K562 (cell line): ENCODE data around the gene SLC9A3. TPM values are rescaled to one million over a fixed set of nuclear protein-coding genes. Genes with fewer than 3 reads are reported as not detected.

Experiments used
- ATAC-seq: fragments of 200-7000 bp; cut with Tn5 transposase; 3 replicates; pipeline ENCODE4 v1.9.1; 2020; ENCODE audit warnings: moderate library complexity
- BruUV-seq: library from RNA; stranded (reverse); fragments of 400-500 nt; replicated peaks from 2 replicates; lab custom pipeline; 2021; lab: Mats Ljungman, UMichigan
- CTCF ChIA-PET: fragments of 300-600 bp; formaldehyde crosslinking; extraction: SDS; loops from one replicate; lab custom pipeline; 2021; ENCODE audit warnings: low intra/inter-chr PET ratio; lab: Yijun Ruan, JAX
- POLR2A ChIA-PET: fragments of 300-600, 350-650 bp; sonication (Branson Sonifier 250); formaldehyde crosslinking; extraction: SDS; loops from one replicate; lab custom pipeline; 2021; ENCODE audit warnings: antibody characterized with exemption, inconsistent platforms; lab: Yijun Ruan, JAX
- DNase-seq, 4 experiments: peaks; one replicate each; pipeline versions ENCODE4 v3.0.0 to v3.0.0-alpha.2; 2011 to 2018; ENCODE audit warnings: low spot score in 3 of 4, mixed read lengths in 3 of 4; ENCODE audit errors: extremely low read depth in 1 of 4
- FAIRE-seq: peaks from 2 replicates; lab custom pipeline; 2011; peaks lifted over from hg19 to GRCh38; lab: Jason Lieb, UNC
- H2AFZ ChIP-seq: 2 replicates; pipeline ENCODE4 v1.6.0; 2011; ENCODE audit warnings: low read depth, low read length, control low read depth, inconsistent platforms
- H3K27ac ChIP-seq: fragments of 200-600 bp; 3 replicates; pipeline ENCODE4 v1.8.0; 2011; ENCODE audit warnings: low read depth, mild to moderate bottlenecking, control low read depth, inconsistent platforms, low read length, moderate library complexity, mixed read lengths; ENCODE audit errors: extremely low read depth
- H3K27me3 ChIP-seq, 2 experiments: fragments of 300-600 bp in 1 of 2; 2 replicates in 1 of 2; 3 replicates in 1 of 2; pipeline versions ENCODE4 v1.6.0 to v1.8.0; 2011; ENCODE audit warnings: inconsistent platforms in 2 of 2, low read length in 2 of 2, mild to moderate bottlenecking in 1 of 2, mixed read lengths in 1 of 2, moderate library complexity in 1 of 2; ENCODE audit not compliant: control insufficient read depth in 2 of 2, insufficient read depth in 2 of 2
- H3K36me3 ChIP-seq: fragments of 300-600 bp; 3 replicates; pipeline ENCODE4 v1.8.0; 2011; ENCODE audit warnings: mild to moderate bottlenecking, low read length, inconsistent platforms; ENCODE audit not compliant: control insufficient read depth, insufficient read depth
- H3K4me1 ChIP-seq, 2 experiments: fragments of 200-600 bp in 1 of 2; replicated peaks in 1 of 2; 2 replicates in 1 of 2; 3 replicates in 1 of 2; pipeline versions ENCODE4 v1.5.1 to v1.8.0; 2011; ENCODE audit warnings: inconsistent platforms in 2 of 2, low read length in 2 of 2, mild to moderate bottlenecking in 1 of 2, mixed read lengths in 1 of 2, moderate library complexity in 1 of 2; ENCODE audit not compliant: control insufficient read depth in 2 of 2, insufficient read depth in 2 of 2
- H3K4me2 ChIP-seq: 2 replicates; pipeline ENCODE4 v1.6.1; 2011; ENCODE audit warnings: low read length, control low read depth, inconsistent platforms, mixed read lengths; ENCODE audit not compliant: insufficient read depth
- H3K4me3 ChIP-seq: fragments of 200-600 bp; sonication (generic), shearing (Covaris generic); 2 replicates; pipeline ENCODE4 v1.5.1; 2016; ENCODE audit warnings: control low read depth, inconsistent platforms
- H3K79me2 ChIP-seq: fragments of 200-600 bp; 3 replicates; pipeline ENCODE4 v1.8.0; 2011; ENCODE audit warnings: low read length, inconsistent platforms; ENCODE audit not compliant: control insufficient read depth, insufficient read depth
- H3K9ac ChIP-seq, 2 experiments: 2 replicates each; pipeline versions ENCODE4 v1.6.0 to v1.6.1; 2011; ENCODE audit warnings: low read depth in 2 of 2, low read length in 2 of 2, control low read depth in 1 of 2, inconsistent platforms in 1 of 2, mild to moderate bottlenecking in 1 of 2, mixed read lengths in 1 of 2; ENCODE audit not compliant: insufficient read depth in 1 of 2
- H3K9me1 ChIP-seq: one replicate; pipeline ENCODE4 v1.6.0; 2011; ENCODE audit warnings: inconsistent platforms, mild to moderate bottlenecking, low read length, moderate library complexity; ENCODE audit not compliant: control insufficient read depth, insufficient read depth
- H3K9me3 ChIP-seq: replicated peaks from 2 replicates; pipeline ENCODE4 v1.5.1; 2011; ENCODE audit warnings: low read depth, low read length, inconsistent platforms; ENCODE audit not compliant: control insufficient read depth, insufficient read depth
- H4K20me1 ChIP-seq: replicated peaks from 2 replicates; pipeline ENCODE4 v1.6.1; 2011; ENCODE audit warnings: low read length, inconsistent platforms, mixed read lengths; ENCODE audit not compliant: control insufficient read depth, insufficient read depth
- CHD4 ChIP-seq: fragments of 200-600 bp; sonication (generic); IDR thresholded peaks from 3 replicates; pipeline ENCODE4 v1.6.1; 2012; ENCODE audit warnings: low read depth, mild to moderate bottlenecking, mixed read lengths, low read length, inconsistent platforms; ENCODE audit not compliant: insufficient read depth, insufficient replicate concordance, poor library complexity, severe bottlenecking
- E2F5 ChIP-seq: sonication (generic); formaldehyde crosslinking; IDR thresholded peaks from 2 replicates; pipeline ENCODE4 v1.8.0; 2022; ENCODE audit warnings: mild to moderate bottlenecking, missing genetic modification reagents
- MCM2 ChIP-seq: fragments of 450-650 bp; IDR thresholded peaks from 2 replicates; pipeline ENCODE4 v1.6.1; 2017; ENCODE audit warnings: low read depth, mild to moderate bottlenecking
- MED1 ChIP-seq: sonication (generic); formaldehyde crosslinking; IDR thresholded peaks from 2 replicates; pipeline ENCODE4 v1.8.1; 2023; ENCODE audit warnings: missing genetic modification reagents, borderline replicate concordance
- NR2F6 ChIP-seq: fragments of 450-650 bp; formaldehyde crosslinking; IDR thresholded peaks from 2 replicates; pipeline ENCODE4 v1.4.0; 2020; ENCODE audit warnings: mild to moderate bottlenecking
- PATZ1 ChIP-seq: fragments of 250-450 bp; sonication (Bioruptor Pico); IDR thresholded peaks from 2 replicates; pipeline ENCODE4 v1.5.0; 2020; ENCODE audit warnings: mild to moderate bottlenecking, borderline replicate concordance
- PYGO2 ChIP-seq: fragments of 450-650 bp; IDR thresholded peaks from 2 replicates; pipeline ENCODE4 v1.6.1; 2016; ENCODE audit warnings: mild to moderate bottlenecking, missing genetic modification characterization, moderate library complexity, missing compliant biosample characterization
- RBM15 ChIP-seq: fragments of 200-400 bp; formaldehyde crosslinking; IDR thresholded peaks from 2 replicates; pipeline ENCODE4 v1.6.1; 2018; ENCODE audit warnings: mild to moderate bottlenecking, low read length, moderate library complexity; ENCODE audit not compliant: insufficient read depth
- SMC3 ChIP-seq: conservative IDR thresholded peaks from 2 replicates; pipeline ENCODE4 v1.6.1; 2011; ENCODE audit warnings: low read depth, low read length, improper control_type of control experiment; ENCODE audit not compliant: insufficient read depth
- TEAD4 ChIP-seq, 2 experiments: sonication (generic) in 1 of 2; formaldehyde crosslinking in 1 of 2; IDR thresholded peaks; 2 replicates each; pipeline versions ENCODE4 v1.6.1 to v1.8.0; 2012 to 2022; ENCODE audit warnings: borderline replicate concordance in 1 of 2, inconsistent platforms in 1 of 2, low read length in 1 of 2, mild to moderate bottlenecking in 1 of 2, missing genetic modification reagents in 1 of 2
- YBX1 ChIP-seq: fragments of 450-650 bp; IDR thresholded peaks from 2 replicates; pipeline ENCODE4 v1.7.1; 2016; ENCODE audit warnings: mild to moderate bottlenecking
- ZNF146 ChIP-seq: IDR thresholded peaks from one replicate; pipeline ENCODE4 v1.6.1; 2018; ENCODE audit warnings: missing compliant biosample characterization; ENCODE audit not compliant: unreplicated experiment
- ZNF778 ChIP-seq: fragments of 450-650 bp; formaldehyde crosslinking; IDR thresholded peaks from 2 replicates; pipeline ENCODE4 v1.4.0; 2020; ENCODE audit warnings: mild to moderate bottlenecking, moderate library complexity
- WGBS: fragments of 100-300 bp; shearing (Covaris generic); methylation state at CpG from one replicate; pipeline ENCODE4 v1.1.6; 2016; ENCODE audit warnings: low coverage, mixed read lengths; ENCODE audit not compliant: insufficient coverage; ENCODE audit errors: missing lambda C conversion rate; 5-methylcytosine and 5-hydroxymethylcytosine counted together
- in situ Hi-C: fragments of 300-500 bp; cut with MboI; formaldehyde crosslinking; loops from 4 replicates; pipeline ENCODE4 v1.15.0; 2018; ENCODE audit warnings: inconsistent platforms, mixed read lengths
- intact Hi-C: fragments of 100-400 bp; cut with micrococcal nuclease; formaldehyde crosslinking; loops from 2 replicates; pipeline ENCODE4 v1.14.2; 2022
- polyA plus RNA-seq, 8 experiments: library from polyadenylated mRNA; depleted of rRNA in 4 of 8; stranded (reverse) in 5 of 8; unstranded in 3 of 8; fragments of >200 nt; fragmentation: Nextera tagmentation in 2 of 8; fragmentation: Illumina TruSeq in 1 of 8; extraction: Ambion mirVana in 2 of 8; extraction: Trizol in 1 of 8; gene quantifications; 2 replicates each; pipeline versions ENCODE4 v1.2.1 to v1.2.3, GENCODE V29; 2011 to 2014; ENCODE audit warnings: inconsistent platforms in 1 of 8, missing spikeins in 1 of 8
- total RNA-seq, 7 experiments: library from RNA; depleted of rRNA in 6 of 7; stranded (reverse); fragments of >200 nt in 6 of 7; fragmentation: Illumina TruSeq in 2 of 7; extraction: Trizol in 2 of 7; gene quantifications; 2 replicates each; pipeline versions ENCODE4 v1.2.1 to v1.2.3, GENCODE V29; 2011 to 2021; ENCODE audit warnings: low replicate concordance in 1 of 7
- TF ChIP-seq, protein P1 (sequence below): sonication (generic); formaldehyde crosslinking; IDR thresholded peaks from 2 replicates; pipeline ENCODE4 v1.9.0; 2022; ENCODE audit warnings: mild to moderate bottlenecking, missing genetic modification reagents

SLC9A3 gene
- total and polyA plus RNA-seq, 9 of the 15 experiments (the other 6 are each of a cell fraction or from before 2014, with no cell fraction given) = 1.5 to 5.8 (median 3.7) TPM; not detected in 2

GRCh38 chr5:532521-533242 lies 8.4 kb upstream of the SLC9A3 start:
- Histone ChIP-seq H3K9me1 (no peaks in the 10 kb centered on the region), H3K9ac (no peak overlapping the region), H3K4me3 (no peak overlapping the region), H3K4me2 (no peak overlapping the region), H3K79me2 (no peaks in the 10 kb centered on the region), H3K36me3 (no peaks in the 10 kb centered on the region), H2AFZ (no peak overlapping the region), H3K4me1 (peaks cover 0 to 36% of the 10 kb centered on the region in 2 experiments; a peak in 2 of 5 replicates), H4K20me1 (peaks cover 17% of the 10 kb centered on the region; the same call in 1 of the 2 replicates), H3K27me3 (peaks cover 53 to 79% of the 10 kb centered on the region in 2 experiments), H3K9me3 (no peaks in the 10 kb centered on the region), H3K27ac (no peak overlapping the region)
- no peak; the same call in 2 of the 3 replicates for ATAC-seq
- no TSS peak for BruUV-seq
- FAIRE-seq = no peak
- 4% methylated on average over 25 of the region's 25 CpGs for WGBS
- CTCF ChIA-PET = no interaction called here
- intact Hi-C loops (no loop called here), in situ Hi-C loops (no loop called here)
- DNase-seq = no peak
- TF ChIP-seq RBM15 (no peak), CHD4 (no peak), E2F5 (no peak), MED1 (CRISPR knock-in tag) (no peak), NR2F6 (CRISPR knock-in tag) (no peak), ZNF778 (CRISPR knock-in tag) (no peak), PATZ1 (CRISPR knock-in tag) (no peak), MCM2 (no peak), PYGO2 (tag) (no peak), TEAD4 (IDR thresholded peaks at IDR 0.05; ENCODE audit: low read length) (no peak), TEAD4 (CRISPR knock-in tag; IDR thresholded peaks at IDR 0.05; ENCODE audit: borderline replicate concordance) (no peak), ZNF146 (CRISPR knock-in tag) (no peak), SMC3 (no peak), YBX1 (no peak)
- TF ChIP-seq, protein P1, sequence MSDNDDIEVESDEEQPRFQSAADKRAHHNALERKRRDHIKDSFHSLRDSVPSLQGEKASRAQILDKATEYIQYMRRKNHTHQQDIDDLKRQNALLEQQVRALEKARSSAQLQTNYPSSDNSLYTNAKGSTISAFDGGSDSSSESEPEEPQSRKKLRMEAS (CRISPR knock-in tag) = no peak
- POLR2A ChIA-PET = interaction anchor here (0.6 to 0.8 kb wide), 3 partner anchors 11 to 366 kb away, joined by 3 to 6 read pairs (median 3); no protein-coding TSS in a partner anchor
